ENCODE measurements around the gene FGD6.

DNA sequence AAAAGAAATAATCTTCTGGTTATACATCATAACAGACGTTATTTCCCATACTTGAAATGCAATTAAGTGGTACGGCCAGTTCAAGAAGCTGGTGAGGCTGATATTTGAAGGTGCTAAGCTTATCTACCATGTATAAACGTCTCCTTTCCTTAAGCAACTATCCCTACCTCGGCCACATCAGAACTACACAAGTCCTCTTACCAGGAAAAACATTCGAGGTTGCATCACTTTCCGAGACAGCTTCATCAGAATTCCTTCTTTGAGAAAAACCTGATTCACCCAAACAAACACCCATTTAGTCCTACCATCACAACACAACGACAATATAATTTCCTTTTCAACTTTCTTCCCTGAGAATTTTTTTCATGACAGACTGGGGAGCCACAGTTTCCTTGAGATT lies 109.9 kb downstream of the FGD6 start:
- TF ChIP-seq, protein P1, sequence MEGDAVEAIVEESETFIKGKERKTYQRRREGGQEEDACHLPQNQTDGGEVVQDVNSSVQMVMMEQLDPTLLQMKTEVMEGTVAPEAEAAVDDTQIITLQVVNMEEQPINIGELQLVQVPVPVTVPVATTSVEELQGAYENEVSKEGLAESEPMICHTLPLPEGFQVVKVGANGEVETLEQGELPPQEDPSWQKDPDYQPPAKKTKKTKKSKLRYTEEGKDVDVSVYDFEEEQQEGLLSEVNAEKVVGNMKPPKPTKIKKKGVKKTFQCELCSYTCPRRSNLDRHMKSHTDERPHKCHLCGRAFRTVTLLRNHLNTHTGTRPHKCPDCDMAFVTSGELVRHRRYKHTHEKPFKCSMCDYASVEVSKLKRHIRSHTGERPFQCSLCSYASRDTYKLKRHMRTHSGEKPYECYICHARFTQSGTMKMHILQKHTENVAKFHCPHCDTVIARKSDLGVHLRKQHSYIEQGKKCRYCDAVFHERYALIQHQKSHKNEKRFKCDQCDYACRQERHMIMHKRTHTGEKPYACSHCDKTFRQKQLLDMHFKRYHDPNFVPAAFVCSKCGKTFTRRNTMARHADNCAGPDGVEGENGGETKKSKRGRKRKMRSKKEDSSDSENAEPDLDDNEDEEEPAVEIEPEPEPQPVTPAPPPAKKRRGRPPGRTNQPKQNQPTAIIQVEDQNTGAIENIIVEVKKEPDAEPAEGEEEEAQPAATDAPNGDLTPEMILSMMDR (IDR thresholded peaks at IDR 0.05): no peak
- no peak for TF ChIP-seq POLR2AphosphoS5 (IDR thresholded peaks at IDR 0.05; ENCODE audit: low read depth, low read length)
- no peak for TF ChIP-seq SIN3A (IDR thresholded peaks at IDR 0.05; ENCODE audit: borderline replicate concordance, insufficient read depth, low read depth, low read length)
- TF ChIP-seq, protein P2, sequence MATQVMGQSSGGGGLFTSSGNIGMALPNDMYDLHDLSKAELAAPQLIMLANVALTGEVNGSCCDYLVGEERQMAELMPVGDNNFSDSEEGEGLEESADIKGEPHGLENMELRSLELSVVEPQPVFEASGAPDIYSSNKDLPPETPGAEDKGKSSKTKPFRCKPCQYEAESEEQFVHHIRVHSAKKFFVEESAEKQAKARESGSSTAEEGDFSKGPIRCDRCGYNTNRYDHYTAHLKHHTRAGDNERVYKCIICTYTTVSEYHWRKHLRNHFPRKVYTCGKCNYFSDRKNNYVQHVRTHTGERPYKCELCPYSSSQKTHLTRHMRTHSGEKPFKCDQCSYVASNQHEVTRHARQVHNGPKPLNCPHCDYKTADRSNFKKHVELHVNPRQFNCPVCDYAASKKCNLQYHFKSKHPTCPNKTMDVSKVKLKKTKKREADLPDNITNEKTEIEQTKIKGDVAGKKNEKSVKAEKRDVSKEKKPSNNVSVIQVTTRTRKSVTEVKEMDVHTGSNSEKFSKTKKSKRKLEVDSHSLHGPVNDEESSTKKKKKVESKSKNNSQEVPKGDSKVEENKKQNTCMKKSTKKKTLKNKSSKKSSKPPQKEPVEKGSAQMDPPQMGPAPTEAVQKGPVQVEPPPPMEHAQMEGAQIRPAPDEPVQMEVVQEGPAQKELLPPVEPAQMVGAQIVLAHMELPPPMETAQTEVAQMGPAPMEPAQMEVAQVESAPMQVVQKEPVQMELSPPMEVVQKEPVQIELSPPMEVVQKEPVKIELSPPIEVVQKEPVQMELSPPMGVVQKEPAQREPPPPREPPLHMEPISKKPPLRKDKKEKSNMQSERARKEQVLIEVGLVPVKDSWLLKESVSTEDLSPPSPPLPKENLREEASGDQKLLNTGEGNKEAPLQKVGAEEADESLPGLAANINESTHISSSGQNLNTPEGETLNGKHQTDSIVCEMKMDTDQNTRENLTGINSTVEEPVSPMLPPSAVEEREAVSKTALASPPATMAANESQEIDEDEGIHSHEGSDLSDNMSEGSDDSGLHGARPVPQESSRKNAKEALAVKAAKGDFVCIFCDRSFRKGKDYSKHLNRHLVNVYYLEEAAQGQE (IDR thresholded peaks at IDR 0.05; ENCODE audit: insufficient read depth in 1 of 2, low read depth in 2 of 2, low read length in 1 of 2): no peak

All from Panc1 (cell line).